ENCODE measurements around the gene FAM47B.

GRCh38 chrX:34918091-34918736 is 24.4 kb upstream of the FAM47B start:
- TF ChIP-seq GATA2 (IDR thresholded peaks at IDR 0.05; ENCODE audit: low read depth, low read length), result no peak
- TF ChIP-seq GATA3 (IDR thresholded peaks at IDR 0.05; ENCODE audit: low read depth, low read length), result no peak

All from SH-SY5Y (cell line).